B cell (primary cell): ENCODE data around the gene KLHL6.

Source experiments
- CTCF ChIP-seq: fragments of 200-600 bp; IDR thresholded peaks from one replicate; pipeline ENCODE4 v1.8.0; 2022; ENCODE audit warnings: antibody characterized with exemption, mild to moderate bottlenecking
- EZH2 ChIP-seq: IDR thresholded peaks from 2 replicates; pipeline ENCODE4 v1.6.1; 2012; ENCODE audit warnings: borderline replicate concordance, low read depth, mild to moderate bottlenecking, moderate library complexity, low read length; ENCODE audit not compliant: insufficient read depth, poor library complexity, severe bottlenecking

GRCh38 chr3:183487016-183487415 is 68.5 kb downstream of the KLHL6 start:
- TF ChIP-seq CTCF (no peak), EZH2 (no peak)
